NK-92 treated with Interleukin-12 subunit alpha and Interleukin-12 subunit beta, amount 100 ng/mL, for 24 hours (cell line): ENCODE measurements around the gene MALSU1.
"Not testable (repeated sequence)": the region's sequence is repeated elsewhere in the genome, so short reads cannot be mapped to it uniquely, and the experiment has no call there.

Experiments used
- DNase-seq: peaks from one replicate; lab custom pipeline; 2025; lab: John Stamatoyannopoulos, UW

Gene MALSU1

DNA sequence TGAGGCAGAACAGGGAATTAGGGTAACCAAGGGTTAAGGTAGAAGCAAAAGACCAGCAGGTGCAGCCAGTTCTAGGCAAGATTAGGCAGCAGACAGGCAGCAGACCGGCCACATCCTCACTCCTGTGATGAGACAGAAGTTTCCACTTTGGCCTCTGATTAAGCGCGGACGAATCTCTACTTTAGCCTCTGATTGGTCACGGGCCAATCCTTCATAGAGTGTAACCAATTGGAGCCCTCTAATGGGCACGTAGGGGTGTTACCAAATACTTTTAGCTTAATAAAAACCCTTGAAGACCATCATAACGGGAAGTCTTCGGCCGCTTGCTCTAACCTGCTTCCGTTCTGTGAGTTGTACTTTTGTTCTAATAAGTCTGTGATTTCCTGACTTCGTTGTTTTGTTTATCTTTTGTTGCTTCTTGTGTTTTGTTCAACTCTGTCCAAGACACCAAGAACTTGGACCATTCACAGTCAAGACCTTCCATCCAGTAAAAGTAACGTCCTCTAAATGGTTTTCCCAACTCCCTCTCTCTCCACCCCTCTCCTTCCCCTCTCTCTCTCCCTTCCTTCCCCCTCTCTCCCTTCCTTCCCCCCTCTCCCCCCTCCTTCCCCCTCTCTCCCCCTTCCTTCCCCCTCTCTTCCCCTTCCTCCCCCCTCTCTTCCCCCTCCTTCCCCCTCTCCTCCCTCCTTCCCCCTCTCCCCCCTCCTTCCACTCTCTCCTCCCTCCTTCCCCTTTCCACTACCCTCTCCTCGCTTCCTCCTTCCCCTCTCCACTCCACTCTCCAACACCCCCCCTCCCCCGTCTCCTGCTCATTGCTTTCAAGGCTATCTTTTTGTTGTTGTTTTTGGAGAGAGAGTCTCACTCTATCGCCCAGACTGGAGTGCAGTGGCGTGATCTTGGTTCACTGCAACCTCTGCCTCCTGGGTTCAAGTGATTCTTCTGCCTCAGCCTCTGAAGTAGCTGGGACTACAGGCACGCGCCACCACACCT lies 13.2 kb upstream of the MALSU1 start:
- DNase-seq, result no peak

DNA sequence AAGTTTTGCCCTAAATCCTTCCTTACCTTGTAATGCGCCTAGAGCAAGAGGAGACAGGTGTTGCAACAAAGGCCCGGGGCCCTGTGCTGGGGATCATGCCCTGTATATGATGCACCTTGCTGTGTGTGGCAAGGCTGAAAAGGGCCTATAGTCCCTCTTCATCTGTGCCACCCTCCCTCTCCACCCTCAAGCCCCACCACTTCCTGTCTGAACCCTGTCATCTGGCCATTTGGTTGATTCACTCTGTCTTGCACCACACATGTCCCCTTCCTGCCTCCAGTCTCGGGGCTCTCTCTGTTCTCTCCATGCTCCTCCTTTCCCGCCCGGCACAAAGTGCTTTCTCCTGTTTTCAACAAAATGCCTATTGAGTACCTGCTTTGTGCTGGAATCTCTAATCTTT lies 11.5 kb upstream of the MALSU1 start:
- peak; percentile 53 for DNase-seq

DNA sequence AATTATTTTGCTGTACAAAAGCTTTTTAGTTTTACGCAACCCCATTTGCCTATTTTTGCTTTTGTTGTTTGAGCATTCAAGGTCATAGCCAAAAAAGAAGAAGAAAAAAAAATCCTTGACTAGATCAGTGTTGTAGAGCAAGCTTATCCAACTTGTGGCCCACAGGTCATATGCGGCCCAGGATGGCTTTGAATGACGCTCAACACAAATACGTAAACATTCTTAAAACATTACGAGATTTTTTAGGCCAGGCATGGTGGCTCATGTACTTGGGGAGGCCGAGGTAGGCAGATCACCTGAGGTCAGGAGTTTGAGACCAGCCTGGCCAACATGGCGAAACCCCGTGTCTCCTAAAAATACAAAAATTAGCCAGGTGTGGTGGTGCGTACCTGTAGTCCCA lies 8.1 kb upstream of the MALSU1 start:
- DNase-seq, result no peak

DNA sequence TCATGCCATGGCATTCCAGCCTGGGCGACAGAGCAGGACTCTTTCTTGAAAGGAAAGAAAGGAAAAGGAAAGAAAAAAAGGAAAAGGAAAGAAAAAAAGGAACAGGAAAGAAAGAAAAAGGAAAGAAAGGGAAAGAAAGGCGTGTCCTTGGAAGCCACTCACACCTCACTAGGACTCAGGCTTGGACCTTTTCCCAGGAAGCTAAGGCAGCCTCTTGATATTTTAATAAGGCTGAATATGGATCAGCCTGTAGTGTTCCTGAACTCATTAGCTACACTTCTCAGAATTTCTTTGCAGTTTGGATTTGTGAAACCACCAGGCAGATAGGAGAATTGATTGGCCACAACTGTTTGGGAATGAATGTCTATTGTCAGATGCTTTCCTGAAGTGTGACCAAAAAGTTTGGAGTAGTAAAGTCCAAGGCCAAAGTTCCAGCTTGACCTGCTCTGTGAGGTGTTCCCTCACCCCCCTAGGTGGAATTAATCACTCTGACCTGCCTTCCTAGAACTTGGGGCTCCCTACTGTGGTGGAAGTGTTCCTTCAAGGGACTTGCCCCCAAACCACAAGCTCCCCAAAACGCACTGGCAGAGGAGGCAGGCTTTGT lies 7.1 kb upstream of the MALSU1 start:
- no peak for DNase-seq

DNA sequence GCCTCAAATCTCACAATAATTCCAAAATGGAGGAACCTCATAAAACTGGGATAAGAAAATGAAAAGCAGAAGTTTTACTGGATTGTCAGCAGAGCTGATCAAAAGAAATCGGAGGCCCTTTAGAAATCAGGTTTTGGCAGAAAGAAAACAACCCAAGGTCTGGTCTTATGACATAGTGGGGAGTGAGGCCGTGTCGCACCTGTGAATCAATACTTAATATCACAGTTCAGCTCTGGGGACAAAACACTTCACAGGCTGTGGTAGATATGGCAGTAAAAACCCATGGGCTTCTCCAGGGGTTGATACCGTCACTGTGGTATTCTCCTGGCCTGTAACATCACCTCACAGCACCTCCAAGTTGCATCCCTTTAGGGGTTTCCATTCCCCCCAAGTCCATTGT lies 6.5 kb upstream of the MALSU1 start:
- no peak for DNase-seq

DNA sequence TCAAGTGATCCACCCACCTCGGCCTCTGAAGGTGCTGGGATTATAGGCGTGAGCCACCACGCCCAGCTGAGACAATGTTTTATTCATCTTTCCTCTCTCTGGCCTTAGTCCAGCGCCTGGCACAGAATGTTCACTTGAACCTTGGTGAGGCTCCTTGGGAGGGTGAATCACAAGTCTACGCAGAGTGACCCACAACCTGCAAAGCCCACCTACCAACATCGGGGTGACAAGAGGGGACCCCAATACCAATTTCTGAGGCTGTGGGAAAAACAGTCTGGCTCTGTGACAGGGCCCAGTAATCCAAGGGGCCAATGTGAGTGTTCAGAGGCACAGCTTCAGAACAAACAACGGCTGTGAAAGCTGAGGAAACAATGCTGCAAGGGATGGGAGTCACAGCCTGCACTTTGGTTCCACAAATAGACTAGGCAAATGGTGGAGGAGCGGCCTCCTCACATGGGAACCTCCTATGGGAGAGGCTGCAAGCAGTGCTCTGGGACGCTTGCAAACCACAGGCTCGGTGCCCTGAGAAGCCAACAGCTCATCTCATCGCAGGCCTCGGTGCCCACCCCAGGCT lies 5.6 kb upstream of the MALSU1 start:
- no peak for DNase-seq

DNA sequence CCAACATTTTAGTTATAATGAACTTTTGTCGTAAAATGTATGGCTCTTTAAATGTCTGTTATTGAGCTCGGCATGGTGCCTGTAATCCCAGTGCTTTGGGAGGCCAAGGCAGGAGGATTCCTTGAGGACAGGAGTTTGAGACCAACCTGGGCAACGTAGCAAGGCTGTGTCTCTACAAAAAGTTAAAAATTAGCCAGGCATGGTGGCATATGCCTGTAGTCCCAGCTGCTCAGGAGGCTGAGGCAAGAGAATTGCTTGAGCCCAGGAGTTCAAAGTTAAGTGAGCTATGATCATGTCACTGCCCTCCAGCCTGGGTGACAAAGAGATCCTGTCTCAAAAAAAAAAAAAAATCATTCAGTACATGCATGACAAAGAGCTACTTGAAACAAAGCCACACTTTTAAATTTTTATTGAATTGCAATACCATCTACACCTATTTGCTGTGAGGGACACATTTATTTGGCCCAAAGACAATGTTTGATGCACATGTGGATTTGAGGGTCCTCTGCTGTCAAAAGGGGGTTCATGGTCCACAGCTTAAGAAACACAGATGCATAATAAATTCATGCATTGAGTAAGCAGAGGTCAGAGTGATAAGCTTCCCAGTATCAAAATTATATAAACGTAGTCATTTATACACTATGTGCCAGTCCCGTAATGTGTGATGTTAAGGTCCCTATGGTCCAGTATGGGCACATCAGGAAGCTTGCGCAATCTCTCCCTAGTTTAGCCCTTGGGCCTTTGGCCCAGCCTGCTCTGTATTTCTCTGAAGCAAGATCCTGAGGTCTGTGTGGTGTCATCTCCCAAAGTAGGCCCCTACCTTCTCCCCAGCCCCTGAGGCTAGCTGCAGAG lies 4.4 kb upstream of the MALSU1 start:
- no peak for DNase-seq

DNA sequence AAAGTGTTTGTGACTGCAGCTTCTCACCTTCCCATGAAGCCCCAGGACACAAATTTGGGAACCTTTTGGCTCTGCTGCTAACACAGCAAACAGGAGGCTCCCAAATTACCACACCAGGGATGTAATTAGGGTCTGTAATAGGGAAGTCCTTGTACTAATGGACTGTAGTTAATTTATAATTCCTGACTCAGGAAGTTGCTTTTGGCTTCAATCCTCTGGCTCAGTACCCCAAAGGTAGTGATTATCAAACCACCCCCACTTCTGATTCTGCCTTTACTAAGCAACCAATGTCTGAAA lies 3.8 kb upstream of the MALSU1 start:
- no peak for DNase-seq

DNA sequence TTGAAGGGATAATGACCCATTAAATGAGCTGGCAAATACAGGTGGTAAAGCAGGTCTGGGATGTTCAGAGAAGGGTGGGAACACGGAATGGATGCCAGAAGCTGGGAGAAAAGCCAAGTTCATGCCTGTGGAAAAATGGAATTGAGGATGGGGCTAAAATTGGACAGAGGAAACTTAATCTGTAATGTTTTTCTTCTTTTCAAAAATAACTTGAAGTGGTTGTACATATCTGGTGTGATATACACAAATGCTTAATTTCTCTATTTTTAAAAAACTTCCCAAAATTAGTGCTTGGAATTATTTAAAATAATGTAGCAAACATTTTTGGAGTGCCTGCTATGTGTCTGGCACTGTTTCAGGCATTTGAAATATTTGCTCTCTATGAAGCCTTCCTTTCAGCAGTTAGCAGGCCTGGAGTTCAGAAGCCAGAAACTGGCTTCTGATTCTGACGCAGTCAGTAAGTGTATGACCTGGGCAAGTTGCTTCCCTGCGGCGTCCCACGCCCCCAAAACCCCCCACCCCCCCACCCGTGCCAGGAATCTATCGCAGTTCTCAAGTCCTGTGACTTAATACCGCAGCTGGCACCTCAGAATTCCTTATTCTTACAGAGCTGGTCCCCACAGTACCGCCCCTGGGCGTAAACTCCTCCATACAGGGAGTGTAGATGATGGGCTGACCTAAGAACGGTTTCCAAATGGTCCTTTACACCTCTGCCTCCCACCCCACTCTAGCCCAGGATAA lies 828 bp upstream of the MALSU1 start:
- no peak for DNase-seq

DNA sequence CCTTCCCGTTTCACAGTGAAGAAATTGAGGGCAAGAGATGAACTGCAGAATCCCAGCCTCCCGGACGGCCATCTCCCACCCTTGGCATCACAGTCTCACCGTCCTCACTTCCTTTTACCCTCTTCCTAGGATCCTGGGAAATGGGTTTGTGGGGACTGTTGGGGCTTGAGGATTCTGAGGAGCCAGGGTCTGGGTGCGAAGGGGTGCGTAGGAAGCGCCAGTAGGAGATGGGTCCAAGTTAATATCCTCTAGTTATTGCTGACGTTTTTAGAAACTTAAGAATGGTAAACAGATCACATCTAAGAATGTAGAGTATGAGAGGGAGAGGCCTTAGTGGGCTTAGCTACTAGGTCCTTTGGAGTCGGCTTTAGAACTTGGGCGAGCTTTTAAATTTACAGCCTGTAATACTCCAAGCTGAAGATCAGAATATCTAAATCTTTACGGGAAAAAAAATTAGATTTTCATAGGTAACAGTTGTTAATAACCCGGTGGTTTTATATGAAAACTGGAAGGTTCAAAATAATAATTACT lies 696 bp downstream of the MALSU1 start:
- no peak for DNase-seq

DNA sequence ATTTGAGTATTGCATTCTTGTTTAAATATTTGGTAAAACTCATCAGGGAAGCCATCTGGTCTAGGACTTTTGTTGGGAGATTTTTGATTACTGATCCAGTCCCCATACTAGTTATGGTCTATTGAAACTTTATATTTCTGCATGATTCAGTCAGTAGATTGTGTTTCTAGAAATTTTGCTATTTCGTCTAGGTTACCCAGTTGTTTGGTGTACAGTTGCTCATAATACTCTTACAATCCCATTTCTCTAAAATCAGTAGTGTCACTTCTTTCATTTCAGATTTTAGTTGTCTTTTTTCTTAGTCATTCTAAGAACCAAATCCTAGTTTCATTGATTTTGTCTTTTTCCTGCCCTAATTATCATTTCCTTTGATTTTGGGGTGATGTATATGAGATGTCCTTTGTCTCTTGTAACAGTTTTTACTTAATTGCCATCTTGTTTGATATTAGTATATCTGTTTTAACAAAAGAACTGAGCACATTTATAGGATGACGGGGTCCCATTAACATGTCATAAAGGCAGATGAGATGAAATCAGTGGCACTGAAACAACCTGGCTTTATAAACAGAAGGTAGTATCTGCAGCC lies 7.9 kb downstream of the MALSU1 start:
- DNase-seq, result no peak

DNA sequence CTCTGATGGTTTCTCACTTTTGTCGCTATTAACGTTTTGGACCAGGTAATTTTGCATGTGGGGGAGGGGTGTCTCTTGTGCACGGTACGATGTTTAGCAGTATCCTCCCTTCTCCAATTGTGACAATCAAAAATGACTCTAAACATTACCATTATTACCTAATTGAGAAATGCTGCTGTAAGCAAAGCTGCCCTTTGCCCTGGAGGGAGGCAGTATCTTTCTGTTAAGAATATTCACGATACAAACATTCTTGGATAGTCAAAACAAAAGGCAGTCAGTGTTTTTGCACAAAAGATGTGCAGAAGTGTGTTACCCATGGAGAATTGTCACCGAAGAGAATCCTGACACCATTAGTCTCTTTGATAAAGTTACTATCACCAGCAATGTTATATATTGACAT lies 9.6 kb downstream of the MALSU1 start:
- DNase-seq, result no peak

DNA sequence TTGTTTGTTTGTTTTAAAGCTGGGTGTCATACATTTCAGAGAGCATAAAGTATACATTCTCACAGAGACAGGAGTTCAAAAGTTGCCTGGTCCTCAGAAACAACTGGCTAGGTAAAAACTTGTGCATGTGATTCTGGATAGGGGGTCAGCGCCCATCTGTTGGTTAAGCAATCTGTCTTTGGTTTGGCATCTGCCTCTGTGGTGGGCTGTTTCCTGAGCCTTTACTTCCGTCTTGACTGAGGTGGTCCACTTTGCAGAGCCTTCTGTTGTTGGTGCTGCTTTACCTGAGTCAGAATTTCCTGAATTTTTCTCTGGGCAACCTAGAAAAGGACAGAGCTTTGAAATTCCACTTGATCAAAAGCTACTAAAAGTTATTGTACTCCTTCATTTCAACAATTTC lies 13.0 kb downstream of the MALSU1 start:
- DNase-seq, result not testable (repeated sequence)

DNA sequence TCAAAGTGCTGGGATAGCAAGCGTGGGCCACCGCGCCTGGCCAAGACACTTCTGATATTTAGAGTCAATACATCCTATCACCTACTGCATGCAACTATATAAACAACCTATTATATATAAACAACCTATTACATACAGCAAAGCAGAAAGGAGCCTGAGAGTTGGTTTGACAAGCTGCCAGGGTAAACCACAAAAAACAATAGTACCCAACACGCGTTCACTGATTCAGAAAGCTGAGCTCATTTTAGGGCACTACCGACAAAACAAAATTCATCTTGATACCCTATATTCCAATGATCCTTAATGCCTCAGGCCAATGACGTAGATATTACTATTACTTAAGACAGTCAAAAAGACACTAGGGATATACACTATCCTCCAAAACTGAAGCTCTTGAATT lies 16.2 kb downstream of the MALSU1 start:
- DNase-seq, result no peak

DNA sequence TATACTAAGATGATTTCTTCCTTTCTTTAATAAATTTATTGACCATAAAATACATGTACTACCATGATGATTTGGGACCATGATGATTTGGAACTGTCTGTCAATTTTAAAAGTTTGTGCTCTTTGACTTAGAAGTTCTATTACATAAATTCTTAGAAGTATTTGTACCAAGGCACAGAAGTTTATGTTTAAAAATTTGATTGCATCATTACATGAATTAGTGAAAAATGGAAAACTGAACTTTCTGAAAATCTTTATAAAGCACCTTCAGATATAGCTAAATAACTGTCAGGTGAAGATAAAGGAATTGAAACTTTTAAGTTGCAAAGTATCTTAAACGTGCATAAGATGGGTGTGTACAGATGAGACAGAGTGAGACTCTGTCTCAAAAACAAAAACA lies 32.0 kb downstream of the MALSU1 start:
- DNase-seq, result no peak

DNA sequence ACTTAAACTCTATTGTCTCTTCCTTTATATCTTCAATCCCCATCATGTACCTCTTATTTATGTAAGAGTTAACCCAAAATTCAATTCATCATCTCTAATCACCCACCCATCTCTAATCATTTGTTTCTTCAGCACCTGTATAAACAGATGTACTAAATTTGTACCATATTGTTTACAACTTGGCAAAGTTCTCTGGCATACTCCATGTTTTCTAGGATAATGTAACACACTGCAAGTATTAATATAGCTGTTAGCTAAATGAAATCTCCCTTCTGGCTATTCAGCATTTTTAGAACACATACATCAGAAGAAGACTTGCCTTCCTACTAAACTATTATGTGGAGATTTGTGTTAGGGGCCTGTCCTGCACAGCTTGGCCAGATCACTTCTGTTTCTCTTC lies 33.1 kb downstream of the MALSU1 start:
- DNase-seq, result no peak

DNA sequence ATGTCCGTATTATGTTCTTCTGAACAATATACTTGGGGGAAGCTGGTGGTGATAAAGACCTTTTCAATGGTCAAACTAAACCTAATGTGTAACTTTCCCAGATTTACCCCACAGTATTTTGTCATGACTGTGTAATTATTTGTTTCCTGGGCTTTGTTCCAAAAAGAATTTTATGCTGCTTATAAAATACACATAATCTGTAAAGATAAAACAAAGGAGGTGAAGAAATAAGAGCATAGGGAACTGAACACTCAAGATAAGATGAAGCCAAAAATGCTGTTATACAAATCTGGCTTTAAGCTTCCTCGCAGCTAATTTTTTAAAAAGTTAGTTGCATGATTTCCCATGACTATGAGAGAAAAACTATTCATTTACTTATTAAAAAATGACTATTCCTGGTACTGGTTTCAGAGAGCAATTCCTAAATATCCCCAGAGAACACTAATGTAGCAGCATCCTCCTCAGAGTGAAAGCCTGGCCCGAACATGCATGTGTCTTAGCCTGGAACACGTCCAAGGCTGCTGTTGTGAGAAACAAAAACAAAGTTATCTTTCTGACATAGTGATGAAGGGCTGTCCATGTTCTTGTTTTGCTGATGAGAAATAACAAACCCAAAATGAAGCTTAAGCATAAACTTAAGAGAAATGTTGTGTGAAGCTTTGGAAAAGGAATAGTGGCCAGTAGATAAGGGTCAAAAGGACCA lies 33.9 kb downstream of the MALSU1 start:
- no peak for DNase-seq

DNA sequence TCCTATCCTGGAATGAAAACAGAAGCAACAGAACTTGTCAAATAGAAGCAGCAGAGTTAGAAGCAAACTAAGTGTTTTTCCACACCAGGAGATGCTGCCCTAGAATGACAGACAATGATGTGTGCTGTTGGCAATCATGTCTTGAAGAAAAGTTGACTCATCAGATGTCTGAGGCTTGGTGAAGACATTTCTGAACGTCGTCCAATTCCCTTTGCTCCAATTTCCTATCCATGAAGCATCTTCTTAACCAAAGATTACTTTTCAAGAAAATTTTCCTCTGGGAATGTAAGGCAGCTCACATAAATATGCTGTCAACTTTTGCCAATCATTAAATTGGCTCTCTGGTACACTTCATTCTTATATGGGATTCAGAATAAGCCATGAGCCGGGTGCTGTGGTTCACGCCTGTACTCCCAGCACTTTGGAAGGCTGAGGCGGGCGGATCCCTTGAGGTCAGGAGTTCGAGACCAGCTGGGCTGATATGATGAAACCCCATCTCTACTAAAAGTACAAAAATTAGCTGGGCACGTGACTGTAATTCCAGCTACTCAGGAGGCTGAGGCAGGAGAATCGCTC lies 34.6 kb downstream of the MALSU1 start:
- no peak for DNase-seq

DNA sequence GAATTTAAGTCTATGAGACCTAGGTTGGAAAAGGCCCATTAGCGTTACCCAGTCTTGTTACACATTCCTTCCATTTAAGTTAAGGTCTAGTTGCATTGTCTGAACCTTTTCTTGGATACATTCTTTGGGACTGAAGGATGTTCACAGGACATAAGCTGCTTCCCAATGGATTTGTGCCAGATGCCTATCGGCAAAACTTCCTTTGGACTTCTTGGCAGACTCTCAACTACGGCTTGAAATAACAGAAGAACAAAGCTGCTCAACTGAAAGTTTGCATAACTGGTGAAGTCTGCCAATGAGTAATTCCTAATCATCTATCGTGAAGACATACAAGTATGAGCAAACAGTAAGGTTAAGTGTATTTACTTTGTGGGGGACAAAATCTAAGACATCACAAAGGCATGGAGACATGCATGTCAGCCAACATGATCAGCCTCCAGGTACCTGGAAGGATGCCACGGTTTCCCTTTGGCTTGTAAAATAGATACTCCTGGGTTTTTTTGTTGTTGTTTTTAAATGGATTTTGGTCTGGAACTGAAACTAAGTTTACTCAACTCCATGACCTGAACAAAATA lies 35.4 kb downstream of the MALSU1 start:
- DNase-seq, result no peak

DNA sequence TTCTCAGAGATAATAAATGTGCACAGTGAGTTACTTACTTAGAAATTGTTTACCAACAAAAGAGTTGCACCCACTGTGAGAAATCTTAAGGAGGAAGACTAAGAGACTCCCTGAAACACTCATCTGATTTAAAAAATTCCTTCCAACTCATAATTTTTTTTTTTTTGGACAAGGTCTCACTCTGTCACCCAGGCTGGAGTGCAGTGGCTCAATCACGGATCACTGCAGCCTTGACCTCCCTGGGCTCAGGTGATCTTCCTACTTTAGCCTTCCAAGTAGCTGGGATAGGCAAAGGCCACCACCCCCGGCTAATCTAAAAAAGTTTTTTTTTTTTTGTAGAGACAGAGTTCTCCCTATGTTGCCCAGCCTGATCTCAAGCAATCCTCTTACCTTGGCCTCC lies 36.0 kb downstream of the MALSU1 start:
- no peak for DNase-seq
